GM12878 (cell line): Measurements from ENCODE around the gene CFAP99. TPM values are rescaled to one million over a fixed set of nuclear protein-coding genes. Genes with fewer than 3 reads are reported as not detected.
A peak's percentile ranks its signal among the peaks of the same experiment; 100 is the strongest.

Experiments
- BRCA1 ChIP-seq: IDR thresholded peaks from 2 replicates; pipeline ENCODE4 v1.6.1; 2011; ENCODE audit warnings: low read depth, low read length, improper control_type of control experiment
- CHD2 ChIP-seq: IDR thresholded peaks from 2 replicates; pipeline ENCODE4 v1.6.1; 2011; ENCODE audit warnings: low read depth, low read length, improper control_type of control experiment, borderline replicate concordance
- MEF2A ChIP-seq: IDR thresholded peaks from 2 replicates; pipeline ENCODE4 v1.6.1; 2011; ENCODE audit warnings: low read depth, mild to moderate bottlenecking, low read length, moderate library complexity; ENCODE audit not compliant: insufficient read depth
- MXI1 ChIP-seq: fragments of 150-350 bp; IDR thresholded peaks from 2 replicates; pipeline ENCODE4 v1.6.1; 2011; ENCODE audit warnings: low read depth, mild to moderate bottlenecking, inconsistent platforms, low read length, improper control_type of control experiment
- NRF1 ChIP-seq: conservative IDR thresholded peaks from 2 replicates; pipeline ENCODE4 v1.6.1; 2011; ENCODE audit warnings: mild to moderate bottlenecking, low read depth, low read length, improper control_type of control experiment
- RAD51 ChIP-seq: fragments of 450-650 bp; IDR thresholded peaks from 2 replicates; pipeline ENCODE4 v1.6.1; 2016; ENCODE audit warnings: moderate library complexity, mild to moderate bottlenecking, inconsistent platforms
- RB1 ChIP-seq: fragments of 450-650 bp; formaldehyde crosslinking; IDR thresholded peaks from 2 replicates; pipeline ENCODE4 v1.6.1; 2017; ENCODE audit warnings: mild to moderate bottlenecking, borderline replicate concordance
- SMARCA5 ChIP-seq: fragments of 450-650 bp; IDR thresholded peaks from 2 replicates; pipeline ENCODE4 v1.6.1; 2017; ENCODE audit warnings: mild to moderate bottlenecking
- SPI1 ChIP-seq: IDR thresholded peaks from 2 replicates; pipeline ENCODE4 v1.6.1; 2011; ENCODE audit warnings: low read depth, mild to moderate bottlenecking, low read length, moderate library complexity, borderline replicate concordance; ENCODE audit not compliant: insufficient read depth
- SUPT20H ChIP-seq: IDR thresholded peaks from 2 replicates; pipeline ENCODE4 v1.6.1; 2011; ENCODE audit warnings: low read depth, mild to moderate bottlenecking, low read length, moderate library complexity, borderline replicate concordance; ENCODE audit not compliant: control insufficient read depth
- ZNF384 ChIP-seq: IDR thresholded peaks from 2 replicates; pipeline ENCODE4 v1.6.1; 2012; ENCODE audit warnings: low read depth, mild to moderate bottlenecking, low read length, improper control_type of control experiment, borderline replicate concordance
- polyA plus RNA-seq, 11 experiments: library from polyadenylated mRNA; depleted of rRNA in 4 of 11; unstranded in 6 of 11; stranded (reverse) in 5 of 11; fragments of >200 nt; fragmentation: Nextera tagmentation in 4 of 11; fragmentation: Illumina TruSeq in 1 of 11; extraction: Ambion mirVana in 4 of 11; extraction: Trizol in 1 of 11; gene quantifications; 1 replicate in 1 of 11; 2 replicates in 10 of 11; pipeline versions ENCODE4 v1.2.1 to v1.2.3, GENCODE V29; 2011 to 2016; ENCODE audit warnings: inconsistent platforms in 2 of 11, missing spikeins in 2 of 11, low read depth in 1 of 11
- total RNA-seq, 4 experiments: library from RNA; depleted of rRNA in 3 of 4; stranded (reverse); fragments of >200 nt in 3 of 4; fragmentation: Illumina TruSeq in 1 of 4; extraction: Trizol in 1 of 4; gene quantifications; 2 replicates each; pipeline versions ENCODE4 v1.2.1 to v1.2.3, GENCODE V29; 2013 to 2021
- TF ChIP-seq, protein P1 (sequence below): fragments of 450-650 bp; IDR thresholded peaks from 2 replicates; pipeline ENCODE4 v1.6.1; 2017; ENCODE audit warnings: mild to moderate bottlenecking, moderate library complexity
- TF ChIP-seq, protein P2 (sequence below): fragments of 450-650 bp; IDR thresholded peaks from 2 replicates; pipeline ENCODE4 v1.6.1; 2018; ENCODE audit warnings: mild to moderate bottlenecking, low read depth, moderate library complexity; ENCODE audit not compliant: partially characterized antibody
- TF ChIP-seq, protein P3 (sequence below): fragments of 450-650 bp; IDR thresholded peaks from 2 replicates; pipeline ENCODE4 v1.6.1; 2017; ENCODE audit warnings: mild to moderate bottlenecking, low read depth, inconsistent platforms; ENCODE audit not compliant: poor library complexity, severe bottlenecking
- TF ChIP-seq, protein P4 (sequence below): IDR thresholded peaks from 2 replicates; pipeline ENCODE4 v1.6.1; 2011; ENCODE audit warnings: low read depth, low read length, improper control_type of control experiment, borderline replicate concordance

Gene CFAP99
- total and polyA plus RNA-seq, 10 of the 15 experiments (the other 5 are each of a cell fraction or from before 2014, with no cell fraction given) = not detected

DNA sequence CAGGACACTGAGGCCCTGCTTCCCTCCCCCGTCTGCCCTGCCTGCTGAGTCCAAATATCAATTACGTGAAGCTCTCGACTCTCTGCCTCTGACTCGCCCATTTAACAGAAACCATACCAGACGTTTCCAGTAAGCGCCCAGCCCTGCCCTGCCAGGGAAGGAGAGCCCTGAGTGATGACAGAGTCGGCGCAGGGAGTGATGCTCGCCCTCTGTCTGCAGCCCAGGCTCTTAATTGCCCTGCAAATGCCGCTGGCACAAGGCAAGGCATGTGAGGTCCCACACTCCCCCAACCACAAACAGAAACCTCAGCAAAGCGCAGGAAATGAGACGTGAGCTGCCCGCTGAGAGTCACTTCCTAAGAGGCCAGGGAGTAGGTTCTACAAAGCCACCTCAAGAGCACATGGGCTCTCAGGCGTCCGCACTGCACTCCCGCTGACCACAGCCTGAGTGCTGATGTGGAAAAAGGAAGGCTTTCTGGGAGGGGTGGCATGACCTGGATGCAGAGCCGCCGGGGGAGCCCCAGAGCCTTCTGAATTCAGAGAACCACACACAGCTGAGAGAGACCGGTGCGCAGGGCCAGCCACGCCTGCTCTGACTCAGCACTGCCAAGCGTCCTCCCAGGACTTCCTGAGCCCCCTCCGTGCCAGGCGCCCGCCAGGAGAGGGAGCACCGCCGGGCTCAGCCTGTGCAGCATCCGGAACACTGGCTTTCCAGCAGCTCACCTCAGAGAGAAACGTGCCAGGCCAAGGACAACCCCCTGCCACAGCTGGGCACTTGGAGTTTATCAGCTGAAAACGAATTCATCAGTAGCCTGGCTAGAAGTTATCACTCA, 5.7 kb upstream of the CFAP99 start (continued):
- TF ChIP-seq CHD2 = no peak
- TF ChIP-seq, protein P1, sequence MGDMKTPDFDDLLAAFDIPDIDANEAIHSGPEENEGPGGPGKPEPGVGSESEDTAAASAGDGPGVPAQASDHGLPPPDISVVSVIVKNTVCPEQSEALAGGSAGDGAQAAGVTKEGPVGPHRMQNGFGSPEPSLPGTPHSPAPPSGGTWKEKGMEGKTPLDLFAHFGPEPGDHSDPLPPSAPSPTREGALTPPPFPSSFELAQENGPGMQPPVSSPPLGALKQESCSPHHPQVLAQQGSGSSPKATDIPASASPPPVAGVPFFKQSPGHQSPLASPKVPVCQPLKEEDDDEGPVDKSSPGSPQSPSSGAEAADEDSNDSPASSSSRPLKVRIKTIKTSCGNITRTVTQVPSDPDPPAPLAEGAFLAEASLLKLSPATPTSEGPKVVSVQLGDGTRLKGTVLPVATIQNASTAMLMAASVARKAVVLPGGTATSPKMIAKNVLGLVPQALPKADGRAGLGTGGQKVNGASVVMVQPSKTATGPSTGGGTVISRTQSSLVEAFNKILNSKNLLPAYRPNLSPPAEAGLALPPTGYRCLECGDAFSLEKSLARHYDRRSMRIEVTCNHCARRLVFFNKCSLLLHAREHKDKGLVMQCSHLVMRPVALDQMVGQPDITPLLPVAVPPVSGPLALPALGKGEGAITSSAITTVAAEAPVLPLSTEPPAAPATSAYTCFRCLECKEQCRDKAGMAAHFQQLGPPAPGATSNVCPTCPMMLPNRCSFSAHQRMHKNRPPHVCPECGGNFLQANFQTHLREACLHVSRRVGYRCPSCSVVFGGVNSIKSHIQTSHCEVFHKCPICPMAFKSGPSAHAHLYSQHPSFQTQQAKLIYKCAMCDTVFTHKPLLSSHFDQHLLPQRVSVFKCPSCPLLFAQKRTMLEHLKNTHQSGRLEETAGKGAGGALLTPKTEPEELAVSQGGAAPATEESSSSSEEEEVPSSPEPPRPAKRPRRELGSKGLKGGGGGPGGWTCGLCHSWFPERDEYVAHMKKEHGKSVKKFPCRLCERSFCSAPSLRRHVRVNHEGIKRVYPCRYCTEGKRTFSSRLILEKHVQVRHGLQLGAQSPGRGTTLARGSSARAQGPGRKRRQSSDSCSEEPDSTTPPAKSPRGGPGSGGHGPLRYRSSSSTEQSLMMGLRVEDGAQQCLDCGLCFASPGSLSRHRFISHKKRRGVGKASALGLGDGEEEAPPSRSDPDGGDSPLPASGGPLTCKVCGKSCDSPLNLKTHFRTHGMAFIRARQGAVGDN = peak; percentile 68; the same call in 1 of the 2 replicates
- TF ChIP-seq MXI1 = peak; percentile 65
- TF ChIP-seq SMARCA5 = peak; percentile 64
- TF ChIP-seq SUPT20H = no peak
- TF ChIP-seq NRF1 = no peak
- TF ChIP-seq, protein P2, sequence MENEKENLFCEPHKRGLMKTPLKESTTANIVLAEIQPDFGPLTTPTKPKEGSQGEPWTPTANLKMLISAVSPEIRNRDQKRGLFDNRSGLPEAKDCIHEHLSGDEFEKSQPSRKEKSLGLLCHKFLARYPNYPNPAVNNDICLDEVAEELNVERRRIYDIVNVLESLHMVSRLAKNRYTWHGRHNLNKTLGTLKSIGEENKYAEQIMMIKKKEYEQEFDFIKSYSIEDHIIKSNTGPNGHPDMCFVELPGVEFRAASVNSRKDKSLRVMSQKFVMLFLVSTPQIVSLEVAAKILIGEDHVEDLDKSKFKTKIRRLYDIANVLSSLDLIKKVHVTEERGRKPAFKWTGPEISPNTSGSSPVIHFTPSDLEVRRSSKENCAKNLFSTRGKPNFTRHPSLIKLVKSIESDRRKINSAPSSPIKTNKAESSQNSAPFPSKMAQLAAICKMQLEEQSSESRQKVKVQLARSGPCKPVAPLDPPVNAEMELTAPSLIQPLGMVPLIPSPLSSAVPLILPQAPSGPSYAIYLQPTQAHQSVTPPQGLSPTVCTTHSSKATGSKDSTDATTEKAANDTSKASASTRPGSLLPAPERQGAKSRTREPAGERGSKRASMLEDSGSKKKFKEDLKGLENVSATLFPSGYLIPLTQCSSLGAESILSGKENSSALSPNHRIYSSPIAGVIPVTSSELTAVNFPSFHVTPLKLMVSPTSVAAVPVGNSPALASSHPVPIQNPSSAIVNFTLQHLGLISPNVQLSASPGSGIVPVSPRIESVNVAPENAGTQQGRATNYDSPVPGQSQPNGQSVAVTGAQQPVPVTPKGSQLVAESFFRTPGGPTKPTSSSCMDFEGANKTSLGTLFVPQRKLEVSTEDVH = no peak
- no peak for TF ChIP-seq RB1
- no peak for TF ChIP-seq BRCA1
- TF ChIP-seq MEF2A = no peak
- TF ChIP-seq, protein P3, sequence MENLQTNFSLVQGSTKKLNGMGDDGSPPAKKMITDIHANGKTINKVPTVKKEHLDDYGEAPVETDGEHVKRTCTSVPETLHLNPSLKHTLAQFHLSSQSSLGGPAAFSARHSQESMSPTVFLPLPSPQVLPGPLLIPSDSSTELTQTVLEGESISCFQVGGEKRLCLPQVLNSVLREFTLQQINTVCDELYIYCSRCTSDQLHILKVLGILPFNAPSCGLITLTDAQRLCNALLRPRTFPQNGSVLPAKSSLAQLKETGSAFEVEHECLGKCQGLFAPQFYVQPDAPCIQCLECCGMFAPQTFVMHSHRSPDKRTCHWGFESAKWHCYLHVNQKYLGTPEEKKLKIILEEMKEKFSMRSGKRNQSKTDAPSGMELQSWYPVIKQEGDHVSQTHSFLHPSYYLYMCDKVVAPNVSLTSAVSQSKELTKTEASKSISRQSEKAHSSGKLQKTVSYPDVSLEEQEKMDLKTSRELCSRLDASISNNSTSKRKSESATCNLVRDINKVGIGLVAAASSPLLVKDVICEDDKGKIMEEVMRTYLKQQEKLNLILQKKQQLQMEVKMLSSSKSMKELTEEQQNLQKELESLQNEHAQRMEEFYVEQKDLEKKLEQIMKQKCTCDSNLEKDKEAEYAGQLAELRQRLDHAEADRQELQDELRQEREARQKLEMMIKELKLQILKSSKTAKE = peak; percentile 54
- TF ChIP-seq, protein P4, sequence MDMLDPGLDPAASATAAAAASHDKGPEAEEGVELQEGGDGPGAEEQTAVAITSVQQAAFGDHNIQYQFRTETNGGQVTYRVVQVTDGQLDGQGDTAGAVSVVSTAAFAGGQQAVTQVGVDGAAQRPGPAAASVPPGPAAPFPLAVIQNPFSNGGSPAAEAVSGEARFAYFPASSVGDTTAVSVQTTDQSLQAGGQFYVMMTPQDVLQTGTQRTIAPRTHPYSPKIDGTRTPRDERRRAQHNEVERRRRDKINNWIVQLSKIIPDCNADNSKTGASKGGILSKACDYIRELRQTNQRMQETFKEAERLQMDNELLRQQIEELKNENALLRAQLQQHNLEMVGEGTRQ = no peak; the same call in 1 of the 2 replicates
- no peak for TF ChIP-seq RAD51
- peak; percentile 57; the same call in 1 of the 2 replicates for TF ChIP-seq SPI1
- TF ChIP-seq ZNF384 = no peak
